HPDE6-E6E7 (cell line): ENCODE results near the gene AUTS2.
"Not testable (repeated sequence)": the region's sequence is repeated elsewhere in the genome, so short reads cannot be mapped to it uniquely, and the experiment has no call there.

Experiments used
- DNase-seq: peaks from one replicate; pipeline ENCODE4 v3.0.0; 2011; ENCODE audit warnings: missing footprints; ENCODE audit errors: extremely low spot score

Gene AUTS2

GRCh38 chr7:70577078-70577477, 978.8 kb downstream of the AUTS2 start:
- DNase-seq = no peak

GRCh38 chr7:70578131-70578530, 979.9 kb downstream of the AUTS2 start:
- DNase-seq = no peak

- no peak for DNase-seq
Observed at GRCh38 chr7:70579397-70580097, 981.3 kb downstream of the AUTS2 start.

- no peak for DNase-seq
Observed at GRCh38 chr7:70580161-70580560, 981.9 kb downstream of the AUTS2 start.

- DNase-seq = no peak
Observed at GRCh38 chr7:70582927-70583895, 984.9 kb downstream of the AUTS2 start.

GRCh38 chr7:70583965-70584883, 985.9 kb downstream of the AUTS2 start:
- no peak for DNase-seq

- no peak for DNase-seq
Observed at GRCh38 chr7:70585071-70585470, 986.8 kb downstream of the AUTS2 start.

GRCh38 chr7:70586822-70587221, 988.5 kb downstream of the AUTS2 start:
- no peak for DNase-seq

GRCh38 chr7:70587739-70588138, 989.5 kb downstream of the AUTS2 start:
- no peak for DNase-seq

GRCh38 chr7:70588191-70588921, 990.1 kb downstream of the AUTS2 start:
- no peak for DNase-seq

- no peak for DNase-seq
Observed at GRCh38 chr7:70589010-70589409, 990.7 kb downstream of the AUTS2 start.

- no peak for DNase-seq
Observed at GRCh38 chr7:70589590-70589989, 991.3 kb downstream of the AUTS2 start.

GRCh38 chr7:70590126-70590854, 992.0 kb downstream of the AUTS2 start:
- no peak for DNase-seq

- DNase-seq = no peak
Observed at GRCh38 chr7:70591643-70592042, 993.4 kb downstream of the AUTS2 start.

- no peak for DNase-seq
Observed at GRCh38 chr7:70592171-70592570, 993.9 kb downstream of the AUTS2 start.

- no peak for DNase-seq
Observed at GRCh38 chr7:70594170-70594569, 995.9 kb downstream of the AUTS2 start.

GRCh38 chr7:70594885-70595284, 996.6 kb downstream of the AUTS2 start:
- DNase-seq = not testable (repeated sequence)

- DNase-seq = no peak
Observed at GRCh38 chr7:70595370-70595754, 997.1 kb downstream of the AUTS2 start.

GRCh38 chr7:70595755-70596597, 997.7 kb downstream of the AUTS2 start:
- DNase-seq = no peak

GRCh38 chr7:70596598-70596913, 998.3 kb downstream of the AUTS2 start:
- no peak for DNase-seq
